Gastroesophageal sphincter (tissue), 4 donors: ENCODE measurements around the gene PCK1. TPM values are rescaled to one million over a fixed set of nuclear protein-coding genes. Genes with fewer than 3 reads are reported as not detected.

Source experiments
- ATAC-seq: fragments of 150-250 bp; one replicate; pipeline ENCODE4 v1.9.1; 2016; ENCODE audit warnings: mild to moderate bottlenecking, moderate library complexity
- H3K27ac ChIP-seq, 4 donors: fragments of 200-600 bp; sonication (generic) in 3 of 4; 1 replicate in 3 of 4; 2 replicates in 1 of 4; pipeline ENCODE4 v1.5.1; 2016 to 2019
- H3K27me3 ChIP-seq: fragments of 200-600 bp; sonication (generic); one replicate; pipeline ENCODE4 v1.5.1; 2019
- H3K36me3 ChIP-seq, 2 donors: fragments of 200-600 bp; sonication (generic); one replicate each; pipeline ENCODE4 v1.5.1; 2019; ENCODE audit warnings: control low read depth in 1 of 2
- H3K4me1 ChIP-seq, 3 donors: fragments of 200-600 bp; sonication (generic); 1 replicate in 2 of 3; 2 replicates in 1 of 3; pipeline ENCODE4 v1.5.1; 2016 to 2019; ENCODE audit warnings: control low read depth in 2 of 3
- H3K4me3 ChIP-seq, 2 donors: fragments of 200-600 bp; sonication (generic); one replicate each; pipeline ENCODE4 v1.5.1; 2019; ENCODE audit warnings: mild to moderate bottlenecking in 1 of 2, moderate library complexity in 1 of 2
- H3K9me3 ChIP-seq, 3 donors: fragments of 200-600 bp; sonication (generic); one replicate each; pipeline ENCODE4 v1.5.1; 2017 to 2019; ENCODE audit warnings: control low read depth in 2 of 3
- CTCF ChIP-seq, 4 experiments: fragments of 200-600 bp in 2 of 4; fragments of 450-650 bp in 2 of 4; sonication (generic) in 1 of 4; IDR thresholded peaks; one replicate each; pipeline ENCODE4 v1.5.1; 2017 to 2019; ENCODE audit warnings: antibody characterized with exemption in 4 of 4, mild to moderate bottlenecking in 2 of 4, moderate library complexity in 2 of 4
- EP300 ChIP-seq: sonication (generic); formaldehyde crosslinking; IDR thresholded peaks from one replicate; pipeline ENCODE4 v1.6.1; 2017; ENCODE audit warnings: antibody characterized with exemption, mild to moderate bottlenecking
- POLR2A ChIP-seq, 2 donors: fragments of 450-650 bp; IDR thresholded peaks; one replicate each; pipeline ENCODE4 v1.6.1; 2017; ENCODE audit warnings: antibody characterized with exemption in 2 of 2, mild to moderate bottlenecking in 2 of 2, moderate library complexity in 1 of 2
- POLR2AphosphoS5 ChIP-seq: sonication (generic); formaldehyde crosslinking; IDR thresholded peaks from one replicate; pipeline ENCODE4 v1.6.1; 2017; ENCODE audit warnings: antibody characterized with exemption
- WGBS, 2 donors: methylation state at CpG; one replicate each; pipeline ENCODE4 v1.1.5; 2018; ENCODE audit warnings: low coverage in 1 of 2; 5-methylcytosine and 5-hydroxymethylcytosine counted together
- total RNA-seq, 4 donors: library from RNA; depleted of rRNA; stranded (reverse); fragments of >200 nt; gene quantifications; one replicate each; pipeline ENCODE4 v1.1.0, GENCODE V29; 2016

The PCK1 gene
- total RNA-seq, 4 donors from 2014 or later: 0.15 to 3.2 (median 0.23) TPM

- no peaks in the 10 kb centered on the region for H3K36me3 ChIP-seq
- no peak for TF ChIP-seq POLR2AphosphoS5
- TF ChIP-seq POLR2A (IDR thresholded peaks at IDR 0.05): no peak
- TF ChIP-seq EP300: no peak
- TF ChIP-seq CTCF (IDR thresholded peaks at IDR 0.05): no peak
- H3K27me3 ChIP-seq: peaks cover 29% of the 10 kb centered on the region
- WGBS, 2 donors: 69 to 75% methylated on average over 2 to 5 of the region's 8 CpGs
- no peaks in the 10 kb centered on the region for H3K9me3 ChIP-seq
- no peak overlapping the region for H3K27ac ChIP-seq
- no peak overlapping the region for H3K4me3 ChIP-seq
- no peak for ATAC-seq
- peaks cover 0 to 7% (median 0%) of the 10 kb centered on the region in 3 donors for H3K4me1 ChIP-seq
Measured at GRCh38 chr20:57559658-57560553, 1.0 kb upstream of the PCK1 start.

GRCh38 chr20:57561356-57562279 lies 708 bp downstream of the PCK1 start:
- WGBS, 2 donors: 74 to 93% methylated on average over 7 to 14 of the region's 24 CpGs
- Histone ChIP-seq H3K4me3 (no peak overlapping the region), H3K27ac (no peak overlapping the region), H3K27me3 (peaks cover 28% of the 10 kb centered on the region), H3K36me3 (no peaks in the 10 kb centered on the region), H3K4me1 (peaks cover 0 to 7% (median 0%) of the 10 kb centered on the region in 3 donors), H3K9me3 (no peaks in the 10 kb centered on the region)
- no peak for ATAC-seq
- TF ChIP-seq EP300 (no peak), CTCF (IDR thresholded peaks at IDR 0.05) (no peak), POLR2A (IDR thresholded peaks at IDR 0.05) (no peak), POLR2AphosphoS5 (no peak)

- no peaks in the 10 kb centered on the region for H3K36me3 ChIP-seq
- ATAC-seq: no peak
- H3K4me1 ChIP-seq: peaks cover 0 to 7% (median 0%) of the 10 kb centered on the region in 3 donors
- no peaks in the 10 kb centered on the region for H3K9me3 ChIP-seq
- TF ChIP-seq CTCF (IDR thresholded peaks at IDR 0.05) (no peak), EP300 (no peak), POLR2A (IDR thresholded peaks at IDR 0.05) (no peak), POLR2AphosphoS5 (no peak)
- no peak overlapping the region for H3K27ac ChIP-seq
- H3K4me3 ChIP-seq: no peak overlapping the region
- peaks cover 18% of the 10 kb centered on the region for H3K27me3 ChIP-seq
- WGBS, 2 donors: 87 to 90% methylated on average over 2 to 18 of the region's 35 CpGs
Measured at GRCh38 chr20:57562541-57563465, 1.9 kb downstream of the PCK1 start.

GRCh38 chr20:57563522-57563921 lies 2.6 kb downstream of the PCK1 start:
- 96 to 100% methylated on average over 3 to 12 of the region's 12 CpGs for WGBS, 2 donors

More at GRCh38 chr20:57563522-57563921, 2.6 kb downstream of the PCK1 start:
- no peak for ATAC-seq
- H3K4me1 ChIP-seq: peaks cover 0 to 7% (median 0%) of the 10 kb centered on the region in 3 donors
- peaks cover 11% of the 10 kb centered on the region for H3K27me3 ChIP-seq
- no peaks in the 10 kb centered on the region for H3K36me3 ChIP-seq
- TF ChIP-seq EP300 (no peak), POLR2A (IDR thresholded peaks at IDR 0.05) (no peak), CTCF (IDR thresholded peaks at IDR 0.05) (no peak), POLR2AphosphoS5 (no peak)
- no peaks in the 10 kb centered on the region for H3K9me3 ChIP-seq
- H3K27ac ChIP-seq: no peak overlapping the region
- H3K4me3 ChIP-seq: no peak overlapping the region
